Gastroesophageal sphincter (tissue), 3 donors: Measurements from ENCODE around the gene NTRK3.

Experiments used
- CTCF ChIP-seq, 4 experiments: fragments of 200-600 bp in 2 of 4; fragments of 450-650 bp in 2 of 4; sonication (generic) in 1 of 4; IDR thresholded peaks; one replicate each; pipeline ENCODE4 v1.5.1; 2017 to 2019; ENCODE audit warnings: antibody characterized with exemption in 4 of 4, mild to moderate bottlenecking in 2 of 4, moderate library complexity in 2 of 4
- POLR2A ChIP-seq, 2 donors: fragments of 450-650 bp; IDR thresholded peaks; one replicate each; pipeline ENCODE4 v1.6.1; 2017; ENCODE audit warnings: antibody characterized with exemption in 2 of 2, mild to moderate bottlenecking in 2 of 2, moderate library complexity in 1 of 2

GRCh38 chr15:88012688-88013087, 243.9 kb downstream of the NTRK3 start:
- TF ChIP-seq POLR2A (IDR thresholded peaks at IDR 0.05) (no peak), CTCF (IDR thresholded peaks at IDR 0.05) (no peak)
